HK-2 (cell line): ENCODE results near the gene ZNF782.
A peak's percentile ranks its signal among the peaks of the same experiment; 100 is the strongest.
"Not testable (repeated sequence)": the region's sequence is repeated elsewhere in the genome, so short reads cannot be mapped to it uniquely, and the experiment has no call there.

Experiments
- DNase-seq: peaks from one replicate; pipeline ENCODE4 v3.0.0-alpha.2; 2018; ENCODE audit not compliant: unreplicated experiment

ZNF782 gene

DNA sequence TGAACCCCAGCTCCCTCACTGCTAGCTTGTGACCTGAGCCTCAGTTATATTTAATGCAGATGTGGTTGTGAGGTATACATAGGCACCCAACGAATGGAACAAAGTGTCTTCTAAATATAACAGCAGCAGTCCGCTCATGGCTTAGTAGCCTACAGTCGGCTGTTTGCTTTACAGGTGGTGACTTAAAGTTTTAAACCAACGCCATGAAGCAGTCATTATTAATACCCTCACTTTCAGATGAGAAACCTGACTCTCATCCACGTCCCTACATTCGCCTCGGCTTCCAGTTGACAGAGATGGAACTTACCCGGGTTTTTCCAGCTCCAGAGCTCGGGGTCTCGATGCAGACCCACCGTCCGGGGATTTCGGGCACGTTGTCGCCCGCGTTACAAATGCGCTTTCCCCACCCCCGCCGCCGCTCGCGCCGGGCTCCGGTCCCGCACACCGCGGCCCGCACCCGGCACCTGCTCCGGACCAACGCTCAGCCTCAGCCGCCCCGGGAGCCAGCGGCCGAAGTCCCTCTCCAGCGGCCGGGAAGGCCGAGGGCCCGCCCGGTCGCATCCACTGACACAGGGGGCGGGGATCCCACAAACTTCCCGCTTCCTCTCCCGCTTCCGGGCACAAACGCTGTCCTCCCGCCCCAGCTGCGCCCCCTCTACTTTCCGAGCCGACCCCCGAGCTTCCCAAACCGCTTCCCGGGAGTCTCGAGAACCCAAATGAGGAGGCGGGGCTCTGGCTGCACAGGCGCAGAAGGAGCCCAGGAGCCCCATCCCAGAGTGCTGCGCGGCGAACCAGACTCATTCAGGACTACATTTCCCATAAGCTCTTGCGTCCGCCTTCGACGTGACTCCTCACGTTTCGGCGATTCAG is at the start of gene ZNF782:
Gene ZNF782 (minus strand): TSS at position 734 of the 870 bp plus-strand sequence. CDS start 2,553 bp downstream, outside the sequence.
- peak; percentile 94 for DNase-seq

DNA sequence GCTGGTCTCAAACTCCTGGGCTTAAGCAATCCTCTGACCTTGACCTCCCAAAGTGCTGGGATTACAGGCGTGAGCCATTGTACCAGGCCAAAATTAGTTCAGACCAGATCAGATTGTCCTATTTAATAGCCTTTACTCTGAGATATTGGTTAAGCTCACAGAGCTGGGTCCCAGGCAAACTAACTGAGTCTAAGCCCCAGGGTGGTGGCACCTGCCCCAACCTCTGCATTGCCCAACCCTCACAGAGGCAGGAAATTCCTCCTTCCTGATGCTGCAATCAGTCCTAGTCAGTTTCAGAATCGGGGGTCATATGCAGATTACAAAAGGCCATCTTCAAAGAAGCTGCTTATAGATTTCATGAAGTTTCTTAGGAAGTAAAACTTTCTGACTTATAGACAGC is 45.7 kb upstream of the ZNF782 start:
- DNase-seq, result not testable (repeated sequence)

DNA sequence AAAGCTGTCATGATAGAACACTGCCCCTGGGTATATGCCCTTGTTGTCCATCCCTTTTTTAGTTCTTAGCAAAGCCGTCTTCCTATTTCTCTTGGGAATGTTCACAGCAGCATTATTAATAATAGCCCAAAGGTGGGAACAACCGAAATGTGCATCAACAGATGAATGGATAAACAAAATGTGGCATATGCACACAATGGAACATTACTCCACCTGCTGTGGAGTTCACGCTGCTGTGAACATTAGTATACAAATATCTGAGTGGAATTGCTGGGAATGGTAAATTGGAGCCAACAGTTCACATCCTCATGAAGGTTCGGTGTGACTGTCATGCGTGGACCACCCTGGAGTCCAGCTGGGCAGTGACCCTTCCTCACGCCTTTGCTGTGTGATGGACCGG is 37.8 kb upstream of the ZNF782 start:
- DNase-seq, result no peak

DNA sequence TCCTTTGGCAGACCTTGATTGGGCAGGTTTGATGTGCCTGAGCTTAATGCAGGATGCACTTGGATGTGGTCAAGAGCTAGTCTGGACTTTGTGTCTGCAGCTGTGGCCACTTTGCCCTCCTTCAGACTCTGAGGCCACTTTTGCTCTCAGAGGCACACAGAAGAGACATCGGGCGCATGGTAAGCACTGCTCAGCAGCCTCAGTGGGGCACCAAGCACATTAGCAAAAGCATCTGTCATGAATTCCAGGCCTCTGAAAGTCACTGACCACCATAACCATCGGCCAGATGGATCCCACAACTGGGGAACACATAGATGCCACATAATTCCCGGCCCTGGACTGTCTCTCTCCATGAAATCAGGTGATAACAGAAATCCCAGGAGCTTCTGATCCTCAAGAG is 34.3 kb upstream of the ZNF782 start:
- no peak for DNase-seq

DNA sequence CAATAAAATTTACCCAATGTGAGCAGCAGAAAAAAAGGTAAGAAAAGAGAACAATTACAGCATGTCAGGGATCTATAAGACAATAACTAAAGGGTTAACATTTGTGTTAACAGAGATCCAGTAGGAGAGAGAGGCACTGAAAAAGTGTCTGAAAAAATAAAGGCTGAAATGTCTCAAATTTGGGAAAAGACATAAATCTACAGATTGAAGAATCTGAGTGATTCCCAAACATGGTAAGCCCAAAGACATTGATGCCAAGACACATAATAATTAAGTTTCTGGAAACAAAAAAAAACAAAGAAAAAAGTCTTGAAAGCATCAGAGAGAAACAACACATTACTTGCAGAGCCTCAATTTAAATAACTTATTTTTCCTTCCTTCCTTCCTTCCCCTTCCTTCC is 31.1 kb upstream of the ZNF782 start:
- DNase-seq, result no peak

DNA sequence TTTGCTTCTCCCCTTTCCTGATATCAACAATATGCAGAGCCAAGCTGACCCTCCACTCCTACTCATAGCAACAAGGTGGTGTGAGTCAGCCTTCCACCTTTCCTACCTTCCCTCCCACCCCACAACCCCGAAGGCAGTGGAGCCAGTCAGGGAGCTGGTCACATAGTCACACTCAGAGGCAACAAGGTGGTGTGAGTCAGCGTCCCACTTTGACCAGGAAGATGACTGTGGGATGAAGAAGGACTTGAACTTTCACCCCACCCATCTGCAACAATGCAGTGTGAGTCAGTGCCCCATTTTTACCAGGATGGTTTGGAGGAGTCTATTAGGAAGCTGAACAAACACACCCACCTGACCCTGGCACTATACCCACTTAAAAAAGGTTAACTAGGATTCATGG is 30.1 kb upstream of the ZNF782 start:
- DNase-seq, result peak; percentile 86

DNA sequence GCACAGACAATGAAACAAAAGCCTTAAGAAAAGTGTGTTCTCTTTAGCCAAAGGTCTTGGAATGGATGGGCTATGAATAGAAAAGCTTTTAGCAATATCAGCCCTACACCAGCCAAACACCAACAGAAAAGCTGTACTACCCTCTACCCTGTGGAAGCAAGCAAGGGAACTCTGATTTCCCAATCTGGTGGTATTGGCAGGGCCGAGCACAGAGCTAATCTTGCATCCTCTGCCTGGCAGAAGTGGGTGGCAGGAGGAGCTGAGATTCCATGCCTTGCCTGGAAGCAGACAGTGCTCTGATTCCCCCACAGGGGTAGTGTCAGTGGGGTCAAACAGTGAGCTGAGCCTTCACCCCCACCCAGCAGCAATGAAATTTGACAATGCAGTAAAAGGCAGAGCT is 29.6 kb upstream of the ZNF782 start:
- DNase-seq, result no peak

DNA sequence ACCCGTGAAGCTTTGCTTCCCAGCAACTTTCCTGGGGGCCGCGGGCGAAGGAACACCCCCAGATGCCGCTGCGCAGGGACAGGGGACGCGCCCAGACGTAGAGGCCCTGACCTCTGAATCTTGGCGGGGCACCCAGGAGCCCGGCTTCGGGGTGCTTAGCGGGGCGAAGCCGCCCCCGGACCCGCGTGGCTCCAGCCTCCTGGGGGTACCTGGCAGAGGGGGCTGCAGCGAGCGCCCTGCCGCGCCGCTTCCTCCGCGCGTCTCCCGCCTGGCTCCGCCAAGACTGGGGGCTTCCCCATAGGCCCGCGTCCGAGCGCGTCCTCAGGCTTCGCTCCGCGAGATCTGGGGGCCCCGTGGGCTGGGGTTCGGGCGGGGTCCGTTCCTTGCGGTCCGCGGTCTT is 23.0 kb upstream of the ZNF782 start:
- DNase-seq, result no peak

DNA sequence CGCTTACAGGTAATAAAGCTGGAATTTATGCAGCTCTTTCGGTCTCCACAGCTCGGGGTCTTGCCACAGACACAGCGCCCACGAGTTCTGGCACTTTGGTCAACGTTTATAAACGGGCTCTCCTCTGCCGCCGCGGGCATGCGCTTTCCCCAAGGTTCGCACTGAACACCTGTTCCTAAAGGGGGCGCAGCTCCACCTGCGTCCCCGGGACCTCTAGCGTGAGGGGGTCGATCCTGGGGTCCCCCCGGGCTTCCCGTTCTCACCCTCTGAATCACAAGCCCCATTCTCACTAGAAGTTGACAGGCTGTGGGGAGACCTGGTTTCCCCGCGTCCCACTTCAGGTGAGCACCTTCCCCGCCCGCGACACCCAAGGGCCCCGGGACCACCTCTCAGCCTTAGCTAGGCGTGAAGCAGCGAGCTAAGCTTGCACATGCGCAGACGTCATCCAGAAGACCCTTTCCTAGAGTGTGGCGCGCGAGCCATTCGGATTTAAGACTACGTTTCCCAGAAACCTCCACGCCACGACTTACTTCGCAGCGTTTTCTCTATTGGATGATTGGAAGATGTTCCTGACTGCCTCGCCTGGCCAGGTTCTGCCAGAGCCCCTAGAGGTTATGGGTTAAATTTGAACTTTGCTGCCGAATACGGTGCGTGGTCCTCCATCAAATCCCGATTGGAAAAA is 21.3 kb upstream of the ZNF782 start:
- peak; percentile 79 for DNase-seq

DNA sequence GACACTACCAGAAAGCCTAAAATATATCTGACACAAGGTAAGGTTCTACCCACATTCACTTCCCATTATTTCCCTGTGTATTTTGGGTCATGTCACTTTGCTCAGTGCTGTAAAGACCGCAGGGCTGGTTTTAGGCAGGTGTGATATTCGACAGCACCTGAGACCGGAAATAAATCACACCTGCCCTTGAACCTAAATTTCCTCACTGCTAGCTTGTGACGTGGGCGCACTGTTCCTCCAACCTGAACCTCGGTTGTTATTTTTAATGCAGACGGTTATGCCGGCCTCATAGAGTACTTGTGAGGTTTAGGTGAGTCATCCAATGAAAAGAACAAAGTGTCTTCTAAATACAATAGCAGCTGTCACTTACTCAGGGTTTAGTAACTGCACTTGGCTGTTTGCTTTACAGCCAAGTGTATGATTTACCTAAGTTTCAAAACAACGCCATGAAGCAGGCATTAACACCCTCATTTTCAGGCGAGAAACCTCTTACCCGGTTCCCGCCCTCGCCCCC is 20.7 kb upstream of the ZNF782 start:
- DNase-seq, result no peak

DNA sequence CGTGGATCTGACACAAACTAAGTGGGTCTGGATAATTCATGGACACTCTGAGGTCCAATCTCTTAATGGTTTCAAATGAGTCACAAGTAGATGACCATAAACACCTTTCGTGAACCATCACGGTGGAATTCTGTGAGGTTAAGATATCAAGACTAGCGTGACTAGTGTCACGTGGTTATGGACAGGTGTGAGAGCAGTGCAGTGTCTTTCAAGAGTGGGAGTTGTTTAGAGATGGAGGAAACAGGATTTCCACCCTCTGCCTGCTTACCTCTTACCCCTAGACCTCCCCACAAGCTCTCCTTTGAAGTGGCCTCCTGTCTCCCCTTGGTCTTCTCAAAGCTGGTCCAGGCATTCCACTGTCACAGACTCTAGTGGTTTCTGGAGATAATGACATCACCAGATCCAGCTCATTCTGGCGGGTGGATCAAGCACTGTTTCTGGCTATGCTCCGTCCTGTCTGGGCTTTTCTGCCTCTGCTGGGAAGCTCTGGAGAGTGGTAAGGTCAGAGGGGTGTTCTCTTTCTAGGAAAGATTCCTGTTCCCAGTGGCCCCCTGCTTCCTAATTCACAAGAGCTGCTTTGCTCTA is 20.0 kb upstream of the ZNF782 start:
- no peak for DNase-seq

DNA sequence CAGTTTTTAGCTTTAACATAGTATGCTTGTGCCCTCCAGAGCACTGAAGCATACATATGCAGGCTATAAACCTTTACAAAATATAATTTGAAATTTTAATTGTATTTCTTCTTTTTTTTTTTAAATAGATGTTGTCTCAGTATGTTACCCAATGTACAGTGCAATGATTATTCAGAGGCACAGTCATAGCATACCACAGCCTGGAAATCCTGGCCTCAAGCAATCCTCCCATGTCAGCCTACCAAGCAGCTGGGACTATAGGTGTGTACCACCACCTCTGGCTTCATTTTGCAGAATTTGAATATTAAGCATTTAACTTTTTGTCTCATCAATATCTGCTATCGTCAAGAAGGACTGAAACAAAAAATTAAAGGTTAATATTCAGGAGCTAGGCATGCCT is 16.9 kb upstream of the ZNF782 start:
- no peak for DNase-seq

DNA sequence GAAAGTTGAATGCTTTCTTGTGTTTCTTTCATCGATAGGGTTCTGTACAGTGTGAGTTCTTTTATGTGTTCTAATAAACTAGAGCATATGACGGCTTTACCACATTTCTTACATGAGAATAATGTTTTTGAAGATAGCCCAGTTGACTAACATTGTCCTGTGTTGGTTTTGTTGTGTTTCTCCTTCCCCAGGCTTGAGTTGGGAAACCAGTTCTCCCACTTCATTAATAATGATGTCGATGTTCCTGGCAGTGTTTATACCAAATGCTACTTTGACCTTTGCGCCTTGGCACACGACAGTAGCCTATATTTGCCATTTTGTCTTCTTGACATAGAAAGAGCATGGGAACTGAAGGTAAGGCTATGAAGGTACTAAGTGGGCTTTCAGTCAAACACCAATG is 14.4 kb upstream of the ZNF782 start:
- DNase-seq, result no peak

DNA sequence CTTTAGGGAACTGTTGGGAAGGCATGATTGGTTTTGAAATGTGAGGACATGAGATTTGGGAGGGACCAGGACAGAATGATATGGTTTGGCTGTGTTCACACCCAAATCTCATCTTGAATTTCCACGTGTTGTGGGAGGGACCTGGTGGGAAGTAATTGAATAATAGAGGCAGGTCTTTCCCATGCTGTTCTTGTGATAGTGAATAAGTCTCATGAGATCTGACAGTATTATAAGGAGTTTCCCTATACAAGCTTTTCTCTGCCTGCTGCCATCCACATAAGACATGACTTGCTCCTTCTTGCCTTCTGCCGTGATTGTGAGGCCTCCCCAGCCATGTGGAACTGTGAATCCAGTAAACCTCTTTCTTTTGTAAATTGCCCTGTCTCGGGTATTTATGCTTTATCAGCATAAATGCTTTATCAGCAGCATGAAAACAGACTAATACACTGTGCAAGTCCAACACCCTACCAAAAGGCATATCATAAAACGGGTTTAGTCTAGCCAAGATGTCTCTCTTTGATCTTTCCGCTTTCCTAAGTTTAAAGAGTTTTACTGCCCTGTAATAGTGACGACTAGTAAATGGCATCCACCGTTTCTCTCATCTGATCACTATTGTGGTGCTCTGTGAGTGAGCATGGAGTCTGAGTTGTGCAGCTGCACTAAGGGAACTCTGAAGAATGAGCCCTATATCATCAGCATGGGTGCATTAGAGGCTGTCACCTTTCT is 12.9 kb upstream of the ZNF782 start:
- no peak for DNase-seq

DNA sequence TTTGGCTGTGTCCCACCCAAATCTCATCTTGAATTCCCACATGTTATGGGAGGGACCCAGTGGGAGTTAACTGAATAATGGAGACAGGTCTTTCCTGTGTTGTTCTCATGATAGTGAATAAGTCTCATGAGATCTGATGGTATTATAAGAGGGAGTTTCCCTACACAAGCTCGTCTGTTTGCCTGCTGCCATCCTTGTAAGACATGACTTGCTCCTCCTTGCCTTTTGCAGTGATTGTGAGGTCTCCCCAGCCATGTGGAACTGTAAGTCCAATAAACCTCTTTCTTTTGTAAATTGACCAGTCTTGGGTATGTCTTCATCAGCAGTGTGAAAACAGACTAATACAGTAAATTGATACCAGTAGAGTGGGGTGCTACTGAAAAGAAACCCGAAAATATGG is 10.9 kb upstream of the ZNF782 start:
- DNase-seq, result not testable (repeated sequence)

DNA sequence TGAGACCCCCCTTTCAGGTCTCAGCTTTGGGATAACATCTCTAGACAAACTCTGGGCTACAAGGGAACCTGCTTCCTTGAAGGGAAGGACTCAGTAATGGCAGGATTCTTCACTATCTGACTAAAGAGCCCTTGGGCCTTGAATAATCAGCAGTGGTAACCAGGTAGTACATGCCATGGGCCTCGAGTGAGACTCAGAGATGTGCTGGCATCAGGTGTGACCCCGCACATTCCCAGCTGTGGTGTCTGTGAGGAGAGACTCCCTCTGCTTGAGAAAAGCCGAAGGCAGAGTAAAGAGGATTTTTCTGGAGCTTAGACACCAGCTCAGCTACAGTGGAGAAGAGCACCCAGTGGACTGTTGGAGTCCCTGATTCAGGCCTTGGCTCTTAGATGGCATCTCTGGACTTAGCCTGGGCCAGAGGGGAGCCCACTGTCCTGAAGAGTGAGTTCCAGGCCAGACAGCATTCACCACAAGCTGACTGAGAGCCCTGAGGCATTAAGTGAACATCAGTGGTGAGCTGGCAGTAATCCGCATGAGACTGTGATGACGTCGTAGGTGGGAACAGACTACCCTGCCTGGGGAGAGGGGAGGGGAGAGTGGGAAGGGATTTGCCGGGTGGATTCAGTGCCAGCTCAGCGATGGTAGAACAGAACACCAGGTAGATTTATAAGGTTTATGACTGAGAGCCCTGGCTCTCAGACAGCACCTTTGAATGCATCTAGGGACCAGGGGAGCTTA is 5.3 kb upstream of the ZNF782 start:
- DNase-seq, result peak; percentile 66

DNA sequence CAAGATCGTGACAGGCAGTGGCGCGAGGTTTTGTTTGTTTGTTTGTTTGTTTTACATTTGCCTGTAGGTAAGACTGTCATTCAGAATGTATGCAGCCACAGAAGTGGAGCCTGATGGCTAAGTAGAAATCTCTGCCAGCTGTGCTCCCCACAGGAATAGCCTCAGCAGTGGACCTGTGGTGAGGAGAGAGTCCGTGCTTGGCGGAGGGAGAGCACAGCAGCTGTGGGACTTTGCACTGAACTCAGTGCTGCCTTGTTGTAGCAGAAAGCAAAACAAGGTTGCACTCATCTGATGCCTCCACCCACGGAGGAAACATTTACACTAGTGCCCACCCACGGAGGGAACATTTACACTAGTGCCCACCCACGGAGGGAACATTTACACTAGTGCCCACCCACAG is 4.4 kb upstream of the ZNF782 start:
- no peak for DNase-seq

DNA sequence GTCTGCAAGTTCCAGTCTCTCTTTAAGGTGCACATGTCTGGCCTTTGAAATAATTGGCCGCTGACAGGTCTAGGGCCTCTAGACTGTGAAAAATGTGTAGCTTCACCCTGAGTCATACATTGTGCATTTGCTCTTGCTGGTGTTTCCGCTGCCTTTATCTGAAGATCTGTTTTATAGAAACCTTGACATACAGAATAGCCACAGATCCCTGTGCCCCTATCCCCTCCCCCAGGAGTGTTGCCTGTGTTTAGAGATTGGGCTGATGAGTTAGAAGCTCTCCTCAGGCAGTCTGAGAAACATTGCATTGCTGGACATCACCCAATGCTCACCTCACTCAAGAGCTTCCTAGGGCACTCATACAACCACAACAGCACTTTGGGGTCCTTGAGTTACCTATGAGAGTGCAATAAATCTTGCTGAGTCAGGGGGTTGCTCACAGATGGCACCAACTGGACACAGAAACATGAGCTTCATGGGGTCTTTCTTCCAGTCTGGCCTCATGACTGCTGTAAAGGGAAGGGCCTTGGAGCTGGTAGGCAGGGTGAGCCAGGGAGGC is 3.8 kb upstream of the ZNF782 start:
- peak; percentile 47 for DNase-seq

DNA sequence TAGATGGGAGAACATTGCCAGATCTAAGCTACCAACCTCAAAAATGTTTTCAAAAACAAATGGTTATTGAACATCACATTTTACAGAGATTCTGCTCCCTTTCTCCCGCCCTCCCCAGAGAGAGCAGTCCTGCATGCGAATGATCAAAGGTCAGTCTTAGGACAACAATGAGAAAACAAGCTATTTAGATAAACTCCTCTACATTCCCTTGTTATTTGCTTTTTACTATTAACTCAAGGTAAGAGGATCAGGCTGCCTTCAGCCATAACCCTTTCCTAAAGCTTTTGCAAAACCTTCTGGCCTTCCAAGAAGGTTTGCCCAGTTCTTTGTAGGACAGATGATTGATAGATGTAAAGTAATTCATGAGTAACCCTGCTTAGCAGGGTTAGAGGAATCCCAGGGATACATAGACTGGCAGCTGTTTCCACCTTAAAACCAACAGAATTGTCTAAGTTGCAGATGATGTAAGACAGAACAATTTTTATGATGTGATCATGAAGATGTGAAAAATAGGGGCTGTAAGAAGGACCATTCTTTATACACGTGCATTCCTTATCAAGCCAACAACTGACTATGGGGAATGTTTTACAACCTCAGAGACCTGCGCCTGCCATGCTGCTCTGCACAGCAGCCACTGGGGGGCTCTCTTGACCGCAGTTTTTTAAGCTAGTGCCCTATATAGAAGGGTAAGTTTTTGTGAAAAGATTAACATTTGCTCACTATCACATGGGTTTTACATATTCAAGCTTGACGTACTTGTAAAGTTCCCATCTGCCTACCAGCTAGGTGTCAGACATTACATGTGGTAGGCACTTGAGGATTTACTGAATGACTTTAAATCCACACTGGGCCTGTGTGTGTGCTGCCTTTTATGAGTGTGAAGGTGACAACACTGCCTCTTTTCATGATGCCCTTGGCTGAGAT is 2.3 kb upstream of the ZNF782 start:
- DNase-seq, result peak; percentile 66
